ENCODE data around the gene CHRDL2.

Gene CHRDL2, protein sequence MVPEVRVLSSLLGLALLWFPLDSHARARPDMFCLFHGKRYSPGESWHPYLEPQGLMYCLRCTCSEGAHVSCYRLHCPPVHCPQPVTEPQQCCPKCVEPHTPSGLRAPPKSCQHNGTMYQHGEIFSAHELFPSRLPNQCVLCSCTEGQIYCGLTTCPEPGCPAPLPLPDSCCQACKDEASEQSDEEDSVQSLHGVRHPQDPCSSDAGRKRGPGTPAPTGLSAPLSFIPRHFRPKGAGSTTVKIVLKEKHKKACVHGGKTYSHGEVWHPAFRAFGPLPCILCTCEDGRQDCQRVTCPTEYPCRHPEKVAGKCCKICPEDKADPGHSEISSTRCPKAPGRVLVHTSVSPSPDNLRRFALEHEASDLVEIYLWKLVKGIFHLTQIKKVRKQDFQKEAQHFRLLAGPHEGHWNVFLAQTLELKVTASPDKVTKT

GRCh38 chr11:74731301-74732094 lies at the start of gene CHRDL2:
TSS of gene CHRDL2 (minus strand) at chr11:74731426. CDS start at chr11:74730888, 538 bp downstream.
- no peak within 1 kb of the TSS for H3K27ac ChIP-seq

GRCh38 chr11:74780248-74781005 lies 49.2 kb upstream of the CHRDL2 start:
- Histone ChIP-seq H3K79me2 (ENCODE audit: insufficient read depth, low read depth) (peaks cover 12% of the 10 kb centered on the region; the same call in 1 of the 2 replicates), H4K20me1 (ENCODE audit: insufficient read depth) (peaks cover 5% of the 10 kb centered on the region; the same call in 1 of the 2 replicates), H3K36me3 (ENCODE audit: insufficient read depth) (no peaks in the 10 kb centered on the region), H3K4me2 (no peak overlapping the region), H3K27me3 (ENCODE audit: insufficient read depth, low read depth) (no peaks in the 10 kb centered on the region), H3K27ac (no peak overlapping the region), H2AFZ (ENCODE audit: low read depth) (no peak overlapping the region), H3K4me1 (ENCODE audit: low read depth, poor library complexity, severe bottlenecking) (peaks cover 29% of the 10 kb centered on the region), H3K4me3 (IDR thresholded peaks at IDR 0.05; ENCODE audit: insufficient read depth, low read depth, low read length) (no peak overlapping the region), H3K9ac (no peak overlapping the region)
- TF ChIP-seq, protein P1, sequence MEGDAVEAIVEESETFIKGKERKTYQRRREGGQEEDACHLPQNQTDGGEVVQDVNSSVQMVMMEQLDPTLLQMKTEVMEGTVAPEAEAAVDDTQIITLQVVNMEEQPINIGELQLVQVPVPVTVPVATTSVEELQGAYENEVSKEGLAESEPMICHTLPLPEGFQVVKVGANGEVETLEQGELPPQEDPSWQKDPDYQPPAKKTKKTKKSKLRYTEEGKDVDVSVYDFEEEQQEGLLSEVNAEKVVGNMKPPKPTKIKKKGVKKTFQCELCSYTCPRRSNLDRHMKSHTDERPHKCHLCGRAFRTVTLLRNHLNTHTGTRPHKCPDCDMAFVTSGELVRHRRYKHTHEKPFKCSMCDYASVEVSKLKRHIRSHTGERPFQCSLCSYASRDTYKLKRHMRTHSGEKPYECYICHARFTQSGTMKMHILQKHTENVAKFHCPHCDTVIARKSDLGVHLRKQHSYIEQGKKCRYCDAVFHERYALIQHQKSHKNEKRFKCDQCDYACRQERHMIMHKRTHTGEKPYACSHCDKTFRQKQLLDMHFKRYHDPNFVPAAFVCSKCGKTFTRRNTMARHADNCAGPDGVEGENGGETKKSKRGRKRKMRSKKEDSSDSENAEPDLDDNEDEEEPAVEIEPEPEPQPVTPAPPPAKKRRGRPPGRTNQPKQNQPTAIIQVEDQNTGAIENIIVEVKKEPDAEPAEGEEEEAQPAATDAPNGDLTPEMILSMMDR (conservative IDR thresholded peaks at IDR 0.05; ENCODE audit: low read depth, low read length) = no peak

More at GRCh38 chr11:74731301-74732094, at the start of gene CHRDL2:
- Histone ChIP-seq H3K4me2 (no peak within 1 kb of the TSS), H2AFZ (ENCODE audit: low read depth) (no peak within 1 kb of the TSS), H3K36me3 (ENCODE audit: insufficient read depth) (no peaks in the 10 kb centered on the region), H4K20me1 (ENCODE audit: insufficient read depth) (no peaks in the 10 kb centered on the region), H3K79me2 (ENCODE audit: insufficient read depth, low read depth) (no peaks in the 10 kb centered on the region), H3K4me1 (ENCODE audit: low read depth, poor library complexity, severe bottlenecking) (no peaks in the 10 kb centered on the region), H3K4me3 (IDR thresholded peaks at IDR 0.05; ENCODE audit: insufficient read depth, low read depth, low read length) (no peak within 1 kb of the TSS), H3K27me3 (ENCODE audit: insufficient read depth, low read depth) (no peaks in the 10 kb centered on the region), H3K9ac (no peak within 1 kb of the TSS)
- TF ChIP-seq, protein P1 (conservative IDR thresholded peaks at IDR 0.05; ENCODE audit: low read depth, low read length) = no peak

DNA sequence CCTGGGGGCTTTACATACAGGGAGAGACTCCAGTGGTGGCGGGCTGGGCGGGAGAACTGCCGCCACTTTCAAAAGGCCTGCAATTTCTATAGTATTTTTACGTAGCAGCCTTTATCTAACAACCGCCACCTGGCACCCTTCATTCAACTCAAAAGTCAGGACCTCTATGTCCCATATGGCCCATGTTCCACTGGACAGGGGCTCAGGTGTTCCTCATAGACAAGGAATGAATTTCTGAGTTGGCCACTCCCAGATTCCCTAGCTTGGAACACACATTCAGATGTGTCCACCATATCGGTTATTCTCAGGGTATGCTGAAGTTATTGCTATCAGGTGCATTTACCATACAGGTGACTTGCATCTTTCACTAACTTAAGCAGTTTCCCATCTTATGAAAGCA lies 47.4 kb upstream of the CHRDL2 start:
- peaks cover 19% of the 10 kb centered on the region for H3K4me1 ChIP-seq (ENCODE audit: low read depth, poor library complexity, severe bottlenecking)
- H3K4me3 ChIP-seq (IDR thresholded peaks at IDR 0.05; ENCODE audit: insufficient read depth, low read depth, low read length) = no peak overlapping the region
- H2AFZ ChIP-seq (ENCODE audit: low read depth) = no peak overlapping the region
- H3K36me3 ChIP-seq (ENCODE audit: insufficient read depth) = no peaks in the 10 kb centered on the region
- H3K27me3 ChIP-seq (ENCODE audit: insufficient read depth, low read depth) = no peaks in the 10 kb centered on the region
- TF ChIP-seq, protein P1 (conservative IDR thresholded peaks at IDR 0.05; ENCODE audit: low read depth, low read length) = no peak
- H3K4me2 ChIP-seq = no peak overlapping the region
- H4K20me1 ChIP-seq (ENCODE audit: insufficient read depth) = peaks cover 1% of the 10 kb centered on the region; the same call in 1 of the 2 replicates
- peaks cover 14% of the 10 kb centered on the region; the same call in 1 of the 2 replicates for H3K79me2 ChIP-seq (ENCODE audit: insufficient read depth, low read depth)
- no peak overlapping the region for H3K9ac ChIP-seq
- H3K27ac ChIP-seq = no peak overlapping the region

GRCh38 chr11:74777877-74778276 lies 46.7 kb upstream of the CHRDL2 start:
- H3K4me3 ChIP-seq (IDR thresholded peaks at IDR 0.05; ENCODE audit: insufficient read depth, low read depth, low read length) = no peak overlapping the region
- 0 out of 2 replicates have a peak, but pooled peaks cover 3% of the 10 kb centered on the region for H4K20me1 ChIP-seq (ENCODE audit: insufficient read depth)
- peaks cover 12% of the 10 kb centered on the region for H3K4me1 ChIP-seq (ENCODE audit: low read depth, poor library complexity, severe bottlenecking)
- peaks cover 20% of the 10 kb centered on the region; the same call in 1 of the 2 replicates for H3K79me2 ChIP-seq (ENCODE audit: insufficient read depth, low read depth)
- no peak overlapping the region for H2AFZ ChIP-seq (ENCODE audit: low read depth)
- no peak overlapping the region for H3K9ac ChIP-seq
- H3K27me3 ChIP-seq (ENCODE audit: insufficient read depth, low read depth) = no peaks in the 10 kb centered on the region
- TF ChIP-seq, protein P1 (conservative IDR thresholded peaks at IDR 0.05; ENCODE audit: low read depth, low read length) = no peak
- H3K27ac ChIP-seq = no peak overlapping the region
- H3K4me2 ChIP-seq = no peak overlapping the region
- no peaks in the 10 kb centered on the region for H3K36me3 ChIP-seq (ENCODE audit: insufficient read depth)
